Memory B cell (primary cell): ENCODE results near the gene PTPN4.

Experiments used
- ATAC-seq: fragments of 150-1000 bp; cut with Tn5 transposase; 2 replicates; pipeline ENCODE4 v1.10.0; 2021; ENCODE audit warnings: low read depth, mild to moderate bottlenecking, moderate library complexity
- DNase-seq, 2 donors: peaks; one replicate each; pipeline ENCODE4 v3.0.0; 2022; ENCODE audit warnings: low spot score in 2 of 2
- H3K27ac Mint-ChIP-seq: one replicate; pipeline ENCODE4 v1.8.0; 2022; ENCODE audit warnings: mild to moderate bottlenecking, moderate library complexity, mixed read lengths
- H3K27me3 Mint-ChIP-seq: one replicate; pipeline ENCODE4 v1.8.0; 2022; ENCODE audit warnings: mixed read lengths
- H3K36me3 Mint-ChIP-seq: one replicate; pipeline ENCODE4 v1.8.0; 2022; ENCODE audit warnings: mild to moderate bottlenecking, mixed read lengths
- H3K4me1 Mint-ChIP-seq: one replicate; pipeline ENCODE4 v1.8.0; 2022; ENCODE audit warnings: mixed read lengths
- H3K4me3 Mint-ChIP-seq: one replicate; pipeline ENCODE4 v1.8.0; 2022; ENCODE audit warnings: mild to moderate bottlenecking, moderate library complexity, mixed read lengths
- H3K9me3 Mint-ChIP-seq: one replicate; pipeline ENCODE4 v1.8.0; 2022; ENCODE audit warnings: mixed read lengths

The PTPN4 gene

GRCh38 chr2:119853777-119854399 is 94.2 kb downstream of the PTPN4 start:
- H3K27me3 Mint-ChIP-seq = no peaks in the 10 kb centered on the region
- no peak overlapping the region for H3K4me3 Mint-ChIP-seq
- H3K4me1 Mint-ChIP-seq = peaks cover 12% of the 10 kb centered on the region
- H3K36me3 Mint-ChIP-seq = peaks cover 38% of the 10 kb centered on the region
- ATAC-seq (no peak), DNase-seq (no peak)
- peaks cover 18% of the 10 kb centered on the region for H3K9me3 Mint-ChIP-seq
- H3K27ac Mint-ChIP-seq = no peak overlapping the region

GRCh38 chr2:119856469-119856901 is 96.8 kb downstream of the PTPN4 start:
- H3K9me3 Mint-ChIP-seq = peaks cover 9% of the 10 kb centered on the region
- no peak overlapping the region for H3K4me3 Mint-ChIP-seq
- H3K27ac Mint-ChIP-seq = no peak overlapping the region
- no peaks in the 10 kb centered on the region for H3K27me3 Mint-ChIP-seq
- peaks cover 12% of the 10 kb centered on the region for H3K4me1 Mint-ChIP-seq
- DNase-seq (no peak), ATAC-seq (no peak)
- peaks cover 22% of the 10 kb centered on the region for H3K36me3 Mint-ChIP-seq

GRCh38 chr2:119857742-119858141 is 98.0 kb downstream of the PTPN4 start:
- H3K9me3 Mint-ChIP-seq = peaks cover 6% of the 10 kb centered on the region
- no peak overlapping the region for H3K27ac Mint-ChIP-seq
- no peak for ATAC-seq
- H3K4me1 Mint-ChIP-seq = peaks cover 12% of the 10 kb centered on the region
- DNase-seq = no peak
- H3K27me3 Mint-ChIP-seq = no peaks in the 10 kb centered on the region
- H3K4me3 Mint-ChIP-seq = no peak overlapping the region
- peaks cover 15% of the 10 kb centered on the region for H3K36me3 Mint-ChIP-seq

GRCh38 chr2:119859528-119859927 is 99.8 kb downstream of the PTPN4 start:
- Mint-ChIP-seq H3K36me3 (peaks cover 11% of the 10 kb centered on the region), H3K27me3 (no peaks in the 10 kb centered on the region), H3K4me3 (no peak overlapping the region), H3K27ac (no peak overlapping the region), H3K4me1 (peaks cover 19% of the 10 kb centered on the region), H3K9me3 (no peaks in the 10 kb centered on the region)
- DNase-seq = no peak
- no peak for ATAC-seq

- Mint-ChIP-seq H3K4me1 (peaks cover 18% of the 10 kb centered on the region), H3K27ac (no peak overlapping the region), H3K36me3 (peaks cover 8% of the 10 kb centered on the region), H3K4me3 (no peak overlapping the region), H3K9me3 (no peaks in the 10 kb centered on the region), H3K27me3 (no peaks in the 10 kb centered on the region)
- ATAC-seq = no peak
- DNase-seq = no peak
Observed at GRCh38 chr2:119860924-119861323, 101.2 kb downstream of the PTPN4 start.

GRCh38 chr2:119862127-119862889 is 102.6 kb downstream of the PTPN4 start:
- DNase-seq = no peak
- no peaks in the 10 kb centered on the region for H3K9me3 Mint-ChIP-seq
- peaks cover 13% of the 10 kb centered on the region for H3K36me3 Mint-ChIP-seq
- H3K4me3 Mint-ChIP-seq = no peak overlapping the region
- peaks cover 24% of the 10 kb centered on the region for H3K4me1 Mint-ChIP-seq
- no peak for ATAC-seq
- no peak overlapping the region for H3K27ac Mint-ChIP-seq
- no peaks in the 10 kb centered on the region for H3K27me3 Mint-ChIP-seq

GRCh38 chr2:119864318-119864717 is 104.6 kb downstream of the PTPN4 start:
- Mint-ChIP-seq H3K27me3 (no peaks in the 10 kb centered on the region), H3K4me1 (peaks cover 25% of the 10 kb centered on the region), H3K4me3 (no peak overlapping the region), H3K9me3 (no peaks in the 10 kb centered on the region), H3K27ac (peak overlapping the region; percentile 41), H3K36me3 (peaks cover 13% of the 10 kb centered on the region)
- ATAC-seq (peak; percentile 51), DNase-seq (no peak)

GRCh38 chr2:119871725-119872124 is 112.0 kb downstream of the PTPN4 start:
- Mint-ChIP-seq H3K27ac (no peak overlapping the region), H3K4me1 (peaks cover 24% of the 10 kb centered on the region), H3K36me3 (peaks cover 16% of the 10 kb centered on the region), H3K4me3 (no peak overlapping the region), H3K9me3 (peaks cover 2% of the 10 kb centered on the region), H3K27me3 (no peaks in the 10 kb centered on the region)
- DNase-seq = no peak
- no peak for ATAC-seq

GRCh38 chr2:119873350-119874315 is 113.9 kb downstream of the PTPN4 start:
- H3K27ac Mint-ChIP-seq = no peak overlapping the region
- no peak for ATAC-seq
- no peak for DNase-seq
- H3K9me3 Mint-ChIP-seq = peaks cover 2% of the 10 kb centered on the region
- H3K4me1 Mint-ChIP-seq = peaks cover 16% of the 10 kb centered on the region
- H3K4me3 Mint-ChIP-seq = no peak overlapping the region
- H3K36me3 Mint-ChIP-seq = peaks cover 12% of the 10 kb centered on the region
- H3K27me3 Mint-ChIP-seq = no peaks in the 10 kb centered on the region

GRCh38 chr2:119879502-119879901 is 119.8 kb downstream of the PTPN4 start:
- Mint-ChIP-seq H3K4me1 (peaks cover 8% of the 10 kb centered on the region), H3K36me3 (peaks cover 6% of the 10 kb centered on the region), H3K9me3 (no peaks in the 10 kb centered on the region), H3K4me3 (no peak overlapping the region), H3K27me3 (no peaks in the 10 kb centered on the region), H3K27ac (no peak overlapping the region)
- DNase-seq (no peak), ATAC-seq (no peak)

GRCh38 chr2:119888680-119889079 is 129.0 kb downstream of the PTPN4 start:
- peaks cover 7% of the 10 kb centered on the region for H3K9me3 Mint-ChIP-seq
- peaks cover 47% of the 10 kb centered on the region for H3K36me3 Mint-ChIP-seq
- no peak overlapping the region for H3K4me3 Mint-ChIP-seq
- ATAC-seq = no peak
- H3K4me1 Mint-ChIP-seq = no peaks in the 10 kb centered on the region
- no peak overlapping the region for H3K27ac Mint-ChIP-seq
- no peaks in the 10 kb centered on the region for H3K27me3 Mint-ChIP-seq
- no peak for DNase-seq

- H3K36me3 Mint-ChIP-seq = peaks cover 35% of the 10 kb centered on the region
Observed at GRCh38 chr2:119897736-119898395, 138.1 kb downstream of the PTPN4 start.

GRCh38 chr2:119901013-119901412 is 141.3 kb downstream of the PTPN4 start:
- H3K27ac Mint-ChIP-seq = no peak overlapping the region

More at GRCh38 chr2:119897736-119898395, 138.1 kb downstream of the PTPN4 start:
- Mint-ChIP-seq H3K4me1 (no peaks in the 10 kb centered on the region), H3K27ac (no peak overlapping the region), H3K4me3 (no peak overlapping the region), H3K27me3 (no peaks in the 10 kb centered on the region), H3K9me3 (peaks cover 3% of the 10 kb centered on the region)
- DNase-seq (no peak), ATAC-seq (no peak)

More at GRCh38 chr2:119901013-119901412, 141.3 kb downstream of the PTPN4 start:
- ATAC-seq = no peak
- Mint-ChIP-seq H3K4me3 (no peak overlapping the region), H3K4me1 (peaks cover 2% of the 10 kb centered on the region), H3K36me3 (peaks cover 43% of the 10 kb centered on the region), H3K9me3 (peaks cover 7% of the 10 kb centered on the region), H3K27me3 (no peaks in the 10 kb centered on the region)
- DNase-seq = no peak
